HG03103 (cell line): Measurements from ENCODE around the gene ROR1.

Experiments used
- ATAC-seq: cut with Tn5 transposase; IDR thresholded peaks from one replicate; pipeline ENCODE4 v1.9.1; 2021; ENCODE audit warnings: low read depth; ENCODE audit not compliant: unreplicated experiment

The ROR1 gene

GRCh38 chr1:64041371-64042131, 267.7 kb downstream of the ROR1 start:
- no peak for ATAC-seq

GRCh38 chr1:64042331-64043100, 268.7 kb downstream of the ROR1 start:
- ATAC-seq, result no peak

GRCh38 chr1:64043288-64043687, 269.5 kb downstream of the ROR1 start:
- ATAC-seq, result no peak

- ATAC-seq, result no peak
Measured at GRCh38 chr1:64043976-64044375, 270.2 kb downstream of the ROR1 start.

- ATAC-seq, result no peak
Measured at GRCh38 chr1:64046243-64046642, 272.4 kb downstream of the ROR1 start.

- no peak for ATAC-seq
Measured at GRCh38 chr1:64046891-64047290, 273.1 kb downstream of the ROR1 start.

GRCh38 chr1:64047549-64047996, 273.8 kb downstream of the ROR1 start:
- no peak for ATAC-seq

GRCh38 chr1:64049900-64050540, 276.2 kb downstream of the ROR1 start:
- no peak for ATAC-seq

- no peak for ATAC-seq
Measured at GRCh38 chr1:64050601-64051000, 276.8 kb downstream of the ROR1 start.

- no peak for ATAC-seq
Measured at GRCh38 chr1:64051796-64052195, 278.0 kb downstream of the ROR1 start.

GRCh38 chr1:64052777-64053176, 279.0 kb downstream of the ROR1 start:
- no peak for ATAC-seq

GRCh38 chr1:64055310-64055709, 281.5 kb downstream of the ROR1 start:
- no peak for ATAC-seq

- ATAC-seq, result no peak
Measured at GRCh38 chr1:64059556-64059955, 285.7 kb downstream of the ROR1 start.

GRCh38 chr1:64060611-64061302, 286.9 kb downstream of the ROR1 start:
- no peak for ATAC-seq

GRCh38 chr1:64061430-64062104, 287.8 kb downstream of the ROR1 start:
- no peak for ATAC-seq

- no peak for ATAC-seq
Measured at GRCh38 chr1:64062529-64062928, 288.7 kb downstream of the ROR1 start.

- ATAC-seq, result no peak
Measured at GRCh38 chr1:64062941-64063581, 289.2 kb downstream of the ROR1 start.

- no peak for ATAC-seq
Measured at GRCh38 chr1:64065571-64065970, 291.8 kb downstream of the ROR1 start.

GRCh38 chr1:64072089-64072793, 298.4 kb downstream of the ROR1 start:
- ATAC-seq, result no peak
